Motor neuron (in vitro differentiated cells): ENCODE measurements around the gene CLCA2. TPM values are rescaled to one million over a fixed set of nuclear protein-coding genes. Genes with fewer than 3 reads are reported as not detected.

Source experiments
- ATAC-seq, 8 experiments: fragments of 200-7000 bp; cut with Tn5 transposase; replicated peaks in 6 of 8; 2 replicates each; pipeline ENCODE4 v1.8.0; 2021; ENCODE audit warnings: mild to moderate bottlenecking in 8 of 8, moderate library complexity in 8 of 8
- H3K27ac ChIP-seq, 2 donors: fragments of 250-450 bp; sonication (Bioruptor Pico); 2 replicates each; pipeline ENCODE4 v1.9.0; 2021; ENCODE audit warnings: antibody characterized with exemption in 2 of 2, mild to moderate bottlenecking in 2 of 2, moderate library complexity in 1 of 2
- H3K4me1 ChIP-seq, 2 donors: fragments of 250-450 bp; sonication (Bioruptor Pico); replicated peaks in 1 of 2; 2 replicates each; pipeline ENCODE4 v1.6.1; 2021; ENCODE audit warnings: antibody characterized with exemption in 2 of 2, mild to moderate bottlenecking in 2 of 2, moderate library complexity in 1 of 2
- H3K4me3 ChIP-seq, 5 donors: fragments of 250-450 bp; sonication (Bioruptor Pico); 2 replicates each; pipeline ENCODE4 v1.9.0; 2021; ENCODE audit warnings: antibody characterized with exemption in 5 of 5, mild to moderate bottlenecking in 5 of 5, moderate library complexity in 4 of 5
- WGBS, 10 experiments: fragments of 450-650 bp; shearing (Covaris generic); methylation state at CpG; one replicate each; pipeline ENCODE4 v1.0.0; 2022; 5-methylcytosine and 5-hydroxymethylcytosine counted together
- in situ Hi-C, 9 experiments: fragments of 400-800 bp; cut with MboI; loops; one replicate each; pipeline ENCODE4 v1.15.0; 2021; ENCODE audit warnings: low sequenced_read_pairs in 9 of 9, low pct_unique_long_range_greater_than_20kb in 2 of 9; ENCODE audit not compliant: unreplicated experiment in 9 of 9
- total RNA-seq, 8 experiments: library from RNA; unstranded; fragments of 300-600 nt; gene quantifications; 2 replicates each; pipeline versions ENCODE4 v1.2.3 to v1.2.4, GENCODE V29; 2022

Gene CLCA2
- total RNA-seq, 8 experiments from 2014 or later = under 0.01 to 173 (median 0.36) TPM

DNA sequence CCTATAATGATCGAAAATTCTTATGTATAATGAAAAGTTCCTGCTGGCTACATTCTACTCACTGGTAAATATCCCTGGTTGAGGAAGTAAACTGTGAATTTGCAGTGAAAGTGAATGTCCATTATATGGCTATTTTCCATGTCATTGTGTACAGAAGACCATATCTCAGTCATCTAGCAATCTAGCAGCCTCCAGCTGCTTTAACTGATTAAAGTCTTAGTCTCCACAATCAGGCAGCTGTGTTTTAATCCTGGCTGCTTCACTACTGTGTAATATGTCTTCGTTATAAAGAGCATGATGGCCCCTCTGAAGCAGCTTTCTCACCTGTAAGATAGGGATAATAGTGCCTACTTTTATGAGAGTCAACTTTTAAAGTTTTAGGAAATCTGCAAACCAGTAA lies 11.4 kb downstream of the CLCA2 start:
- Histone ChIP-seq H3K4me3 (no peak overlapping the region), H3K4me1 (no peaks in the 10 kb centered on the region), H3K27ac (no peak overlapping the region)
- 42 to 83% (median 51%) methylated on average over 1 to 2 of the region's 2 CpGs; no CpG with 5 or more reads in 1 of the 10 experiments for WGBS, 10 experiments
- in situ Hi-C loops = no loop called here
- no peak for ATAC-seq

GRCh38 chr1:86436041-86436440 lies 12.1 kb downstream of the CLCA2 start:
- no peak overlapping the region for H3K27ac ChIP-seq
- no peak for ATAC-seq
- no peak overlapping the region for H3K4me3 ChIP-seq
- 33 to 100% (median 80%) methylated on average over 1 to 2 of the region's 2 CpGs; no CpG with 5 or more reads in 1 of the 10 experiments for WGBS, 10 experiments
- no peaks in the 10 kb centered on the region for H3K4me1 ChIP-seq
- in situ Hi-C loops = no loop called here

- WGBS, 10 experiments = 50 to 100% (median 78%) methylated on average over 1 to 2 of the region's 2 CpGs; no CpG with 5 or more reads in 2 of the 10 experiments
- Histone ChIP-seq H3K27ac (no peak overlapping the region), H3K4me1 (no peaks in the 10 kb centered on the region), H3K4me3 (no peak overlapping the region)
- no peak for ATAC-seq
- in situ Hi-C loops = no loop called here
Observed at GRCh38 chr1:86441581-86441980, 17.6 kb downstream of the CLCA2 start.

- Histone ChIP-seq H3K4me3 (no peak overlapping the region), H3K4me1 (no peaks in the 10 kb centered on the region), H3K27ac (no peak overlapping the region)
- WGBS, 10 experiments = 0 to 100% (median 71%) methylated on average over 1 of the region's 1 CpG; no CpG with 5 or more reads in 2 of the 10 experiments
- ATAC-seq = no peak
- in situ Hi-C loops = no loop called here
Observed at GRCh38 chr1:86441997-86442396, 18.0 kb downstream of the CLCA2 start.

GRCh38 chr1:86445919-86446318 lies 21.9 kb downstream of the CLCA2 start:
- H3K4me3 ChIP-seq = no peak overlapping the region
- H3K27ac ChIP-seq = no peak overlapping the region
- peak in 1 of 8 experiments; percentile 14 for ATAC-seq
- 83 to 100% (median 100%) methylated on average over 1 of the region's 1 CpG; no CpG with 5 or more reads in 3 of the 10 experiments for WGBS, 10 experiments
- H3K4me1 ChIP-seq = no peaks in the 10 kb centered on the region
- in situ Hi-C loops = no loop called here

DNA sequence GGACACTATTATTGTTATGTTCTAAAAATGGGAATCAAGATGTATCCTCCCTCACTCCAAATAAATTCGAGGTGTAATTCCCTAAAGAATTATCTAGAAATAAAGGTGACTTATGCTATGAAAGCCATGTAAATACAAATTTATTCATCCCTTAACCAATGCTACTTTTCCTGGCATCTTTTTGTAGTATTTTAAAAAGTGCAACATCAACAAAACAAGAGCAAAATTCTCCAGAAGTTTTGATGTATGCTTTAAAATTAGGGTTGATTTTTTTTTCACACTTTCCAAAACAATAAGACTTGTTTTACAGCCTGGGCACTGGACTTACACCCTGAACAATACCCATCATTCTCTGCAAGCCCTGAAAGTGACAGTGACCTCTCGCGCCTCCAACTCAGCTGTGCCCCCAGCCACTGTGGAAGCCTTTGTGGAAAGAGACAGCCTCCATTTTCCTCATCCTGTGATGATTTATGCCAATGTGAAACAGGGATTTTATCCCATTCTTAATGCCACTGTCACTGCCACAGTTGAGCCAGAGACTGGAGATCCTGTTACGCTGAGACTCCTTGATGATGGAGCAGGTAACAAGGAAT lies 23.3 kb downstream of the CLCA2 start:
- H3K27ac ChIP-seq = no peak overlapping the region
- WGBS, 10 experiments = 0 to 100% (median 60%) methylated on average over 1 to 4 of the region's 4 CpGs
- in situ Hi-C loops = no loop called here
- ATAC-seq = peak in 2 of 8 experiments; percentile 18 to 58
- no peaks in the 10 kb centered on the region for H3K4me1 ChIP-seq
- no peak overlapping the region for H3K4me3 ChIP-seq

DNA sequence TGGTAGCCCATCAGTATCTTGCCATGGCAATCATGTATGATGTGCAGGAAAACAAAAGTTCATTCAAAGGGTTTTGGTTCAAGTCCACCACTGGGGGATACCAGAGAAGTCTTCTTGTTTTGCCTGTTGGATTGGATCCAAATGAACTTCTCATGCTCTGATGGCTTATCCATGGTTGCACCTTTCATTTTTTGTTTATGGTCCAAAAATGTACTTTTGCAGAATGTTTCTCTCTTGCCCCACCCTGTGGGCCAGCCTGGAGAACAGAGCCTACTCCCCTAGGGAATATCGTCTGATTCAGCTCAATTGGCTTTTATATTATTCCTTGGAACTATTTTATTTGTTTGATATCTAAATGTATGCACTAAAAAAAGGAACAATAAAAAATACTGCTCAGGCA lies 24.7 kb downstream of the CLCA2 start:
- 45 to 100% (median 92%) methylated on average over 1 of the region's 1 CpG; no CpG with 5 or more reads in 1 of the 10 experiments for WGBS, 10 experiments
- H3K4me3 ChIP-seq = no peak overlapping the region
- ATAC-seq = no peak
- in situ Hi-C loops = no loop called here
- no peak overlapping the region for H3K27ac ChIP-seq
- no peaks in the 10 kb centered on the region for H3K4me1 ChIP-seq

DNA sequence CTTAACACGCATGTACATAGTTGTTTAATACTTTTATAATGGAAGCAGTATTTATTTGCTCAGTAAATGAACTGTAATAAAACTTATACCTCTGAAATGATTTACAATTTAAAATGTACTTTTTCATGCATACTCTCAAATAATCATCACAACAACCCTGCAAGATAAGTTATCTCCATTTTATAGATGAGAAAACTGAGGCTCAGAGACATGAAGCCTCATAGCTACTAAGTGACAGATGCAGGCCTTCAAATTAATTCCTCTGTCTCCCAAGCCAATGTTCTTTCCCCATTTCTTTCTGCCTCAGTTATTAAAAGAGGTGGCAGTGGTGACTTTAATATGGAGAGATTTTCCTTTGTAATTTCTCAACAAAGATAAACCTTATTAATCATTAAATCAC lies 25.1 kb downstream of the CLCA2 start:
- no peak overlapping the region for H3K4me3 ChIP-seq
- no peaks in the 10 kb centered on the region for H3K4me1 ChIP-seq
- in situ Hi-C loops = no loop called here
- no peak overlapping the region for H3K27ac ChIP-seq
- ATAC-seq = no peak
- 75 to 100% (median 100%) methylated on average over 1 of the region's 1 CpG; no CpG with 5 or more reads in 1 of the 10 experiments for WGBS, 10 experiments

GRCh38 chr1:86450847-86451246 lies 26.9 kb downstream of the CLCA2 start:
- 0 to 80% (median 60%) methylated on average over 1 to 3 of the region's 3 CpGs for WGBS, 10 experiments
- in situ Hi-C loops = no loop called here
- Histone ChIP-seq H3K4me1 (no peaks in the 10 kb centered on the region), H3K27ac (no peak overlapping the region), H3K4me3 (no peak overlapping the region)
- ATAC-seq = no peak

DNA sequence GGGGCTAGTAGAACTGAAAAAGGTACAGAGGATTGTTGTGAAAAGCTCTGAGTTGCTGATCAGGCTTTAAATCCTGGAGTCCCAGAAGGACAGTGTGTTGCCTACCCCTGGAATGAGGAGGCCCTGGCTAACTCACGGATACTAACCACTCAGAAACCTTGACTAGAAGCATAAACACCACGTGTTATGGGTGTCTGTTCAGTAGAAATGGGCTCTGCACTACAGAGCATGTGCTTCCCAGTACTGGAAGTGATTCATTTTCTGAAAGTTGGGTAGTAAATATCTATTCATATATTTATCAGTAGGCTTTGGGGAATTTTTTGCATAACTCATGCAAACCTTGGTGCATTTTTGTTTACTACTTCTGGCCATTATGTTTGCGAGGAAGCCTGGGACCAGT lies 29.7 kb downstream of the CLCA2 start:
- in situ Hi-C loops = no loop called here
- H3K27ac ChIP-seq = no peak overlapping the region
- H3K4me3 ChIP-seq = no peak overlapping the region
- WGBS, 10 experiments = 44 to 83% (median 70%) methylated on average over 1 to 3 of the region's 3 CpGs; no CpG with 5 or more reads in 1 of the 10 experiments
- ATAC-seq = peak in 2 of 8 experiments; percentile 90 to 98
- H3K4me1 ChIP-seq = no peaks in the 10 kb centered on the region

- Histone ChIP-seq H3K4me1 (no peaks in the 10 kb centered on the region), H3K27ac (no peak overlapping the region), H3K4me3 (no peak overlapping the region)
- no peak for ATAC-seq
- in situ Hi-C loops = no loop called here
- WGBS, 10 experiments = 60 to 100% (median 92%) methylated on average over 1 to 5 of the region's 5 CpGs
Observed at GRCh38 chr1:86455073-86455472, 31.1 kb downstream of the CLCA2 start.

DNA sequence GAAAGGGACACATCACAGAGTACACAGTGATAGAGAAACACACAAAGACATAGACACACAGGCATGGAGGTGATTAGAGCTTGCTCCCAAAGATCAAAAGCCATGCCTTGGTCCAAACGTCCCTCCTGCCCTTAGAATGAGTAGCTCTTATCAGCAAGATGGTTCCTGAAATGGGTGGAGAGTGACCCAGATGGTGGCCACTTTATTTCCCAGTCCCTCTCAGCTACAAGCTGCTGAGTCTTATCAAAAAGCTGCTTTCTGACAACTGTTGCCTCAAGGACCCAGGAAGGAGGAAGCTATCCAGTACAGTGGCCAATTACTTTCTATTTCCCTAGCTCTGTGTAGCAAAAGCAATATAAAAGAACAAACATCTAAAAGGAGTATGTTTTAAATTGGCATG lies 37.0 kb downstream of the CLCA2 start:
- in situ Hi-C loops = no loop called here
- WGBS, 10 experiments = 0 to 38% (median 8%) methylated on average over 1 of the region's 1 CpG; no CpG with 5 or more reads in 4 of the 10 experiments
- Histone ChIP-seq H3K4me3 (no peak overlapping the region), H3K4me1 (peaks cover 0 to under 1% of the 10 kb centered on the region in 2 donors), H3K27ac (no peak overlapping the region)
- ATAC-seq = no peak

DNA sequence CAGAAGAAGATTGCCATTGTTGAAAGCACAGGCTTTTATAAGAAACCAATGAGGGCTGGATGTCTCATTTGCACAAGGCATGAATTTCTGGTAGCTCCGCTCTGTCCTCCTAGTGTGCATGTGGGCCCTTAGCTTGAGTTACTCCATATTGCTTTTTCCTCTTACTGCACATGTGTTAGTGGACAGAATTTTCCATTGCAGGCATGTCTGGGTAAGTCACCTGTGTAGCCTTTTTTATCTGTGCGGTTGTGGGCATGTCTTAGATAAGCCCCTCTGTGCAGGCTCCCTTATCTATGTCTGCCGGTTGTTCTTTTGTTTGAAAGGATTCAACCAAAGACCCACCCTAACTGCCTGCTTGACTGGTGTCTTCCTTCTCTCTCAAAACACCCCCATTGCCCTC lies 37.5 kb downstream of the CLCA2 start:
- in situ Hi-C loops = no loop called here
- Histone ChIP-seq H3K4me1 (peaks cover 0 to 3% of the 10 kb centered on the region in 2 donors), H3K27ac (no peak overlapping the region), H3K4me3 (no peak overlapping the region)
- ATAC-seq = no peak
- 80 to 100% (median 96%) methylated on average over 1 to 3 of the region's 3 CpGs; no CpG with 5 or more reads in 2 of the 10 experiments for WGBS, 10 experiments

- in situ Hi-C loops = no loop called here
Observed at GRCh38 chr1:86464819-86465218, 40.8 kb downstream of the CLCA2 start.

More at GRCh38 chr1:86464819-86465218, 40.8 kb downstream of the CLCA2 start:
- WGBS, 10 experiments = 0 to 100% (median 74%) methylated on average over 1 of the region's 1 CpG
- no peak overlapping the region for H3K4me3 ChIP-seq
- H3K4me1 ChIP-seq = peaks cover 0 to 3% of the 10 kb centered on the region in 2 donors
- peak in 2 of 8 experiments; percentile 65 to 69 for ATAC-seq
- no peak overlapping the region for H3K27ac ChIP-seq
